WI38 (cell line): ENCODE data around the gene SYNGR1.

ENCODE experiments used
- H3K4me3 ChIP-seq: 2 replicates; pipeline ENCODE4 v1.5.1; 2011; ENCODE audit warnings: low read depth, mild to moderate bottlenecking, control low read depth, low read length
- CTCF ChIP-seq: IDR thresholded peaks from 2 replicates; pipeline ENCODE4 v1.5.1; 2012; ENCODE audit warnings: low read depth, mild to moderate bottlenecking, control low read depth, low read length

Gene SYNGR1

GRCh38 chr22:39313258-39314001 lies 36.4 kb upstream of the SYNGR1 start:
- no peak overlapping the region for H3K4me3 ChIP-seq
- no peak for TF ChIP-seq CTCF

- H3K4me3 ChIP-seq = no peak overlapping the region
- peak; percentile 18; the same call in 1 of the 2 replicates for TF ChIP-seq CTCF
Measured at GRCh38 chr22:39314251-39314971, 35.4 kb upstream of the SYNGR1 start.

- peak overlapping the region; percentile 95 for H3K4me3 ChIP-seq
- TF ChIP-seq CTCF = no peak
Measured at GRCh38 chr22:39315389-39315788, 34.4 kb upstream of the SYNGR1 start.

- peak overlapping the region; percentile 95 for H3K4me3 ChIP-seq
- peak; percentile 90 for TF ChIP-seq CTCF
Measured at GRCh38 chr22:39316440-39317083, 33.2 kb upstream of the SYNGR1 start.

DNA sequence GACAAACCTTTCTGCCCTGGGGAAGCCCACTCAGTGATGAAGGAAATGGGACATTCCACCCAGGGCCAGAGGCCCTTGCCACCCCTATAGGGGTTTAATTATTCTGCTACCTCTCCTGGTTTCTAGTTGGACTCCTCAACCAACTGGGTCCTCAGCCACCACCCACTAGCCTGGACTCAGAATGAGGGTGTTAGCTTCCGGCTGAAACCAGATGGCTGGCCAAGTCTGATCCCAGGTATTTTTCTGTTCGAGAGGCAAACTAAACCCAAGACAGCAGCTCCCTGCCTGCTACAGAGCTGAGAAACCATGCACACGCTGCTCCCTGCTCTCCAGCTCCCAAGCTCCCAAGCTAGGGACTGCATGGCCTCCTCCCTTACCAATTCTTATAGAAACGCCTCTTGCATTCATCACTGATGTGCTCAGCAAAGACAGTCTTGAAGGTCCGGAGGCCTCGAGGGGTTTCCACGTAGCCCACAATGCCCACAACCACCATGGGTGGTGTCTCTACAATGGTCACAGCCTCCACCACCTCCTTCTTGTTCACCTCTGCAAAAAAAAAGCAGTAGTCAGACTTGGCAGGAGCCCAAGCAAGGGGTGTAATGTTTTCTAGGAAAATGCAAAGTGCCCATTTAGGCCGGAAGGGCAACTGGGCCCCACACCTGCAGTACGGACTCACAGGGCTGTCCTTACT lies 32.6 kb upstream of the SYNGR1 start:
- peak overlapping the region; percentile 95 for H3K4me3 ChIP-seq
- TF ChIP-seq CTCF = no peak

GRCh38 chr22:39317775-39318506 lies 31.9 kb upstream of the SYNGR1 start:
- TF ChIP-seq CTCF = no peak
- H3K4me3 ChIP-seq = peak overlapping the region; percentile 95
